HepG2 (cell line): ENCODE measurements around the gene MIS18A. TPM values are rescaled to one million over a fixed set of nuclear protein-coding genes. Genes with fewer than 3 reads are reported as not detected.

ENCODE experiments used
- ASH2L ChIP-seq: fragments of 300-600, 200-600 bp; sonication (generic); IDR thresholded peaks from 2 replicates; pipeline ENCODE4 v1.7.0; 2017; ENCODE audit warnings: low read depth, mild to moderate bottlenecking, moderate library complexity, mixed read lengths, low read length; ENCODE audit not compliant: insufficient read length
- ATF6 ChIP-seq: sonication (generic); formaldehyde crosslinking; conservative IDR thresholded peaks from 2 replicates; pipeline ENCODE4 v1.4.0; 2020; ENCODE audit warnings: missing genetic modification reagents
- BORCS8-MEF2B ChIP-seq: sonication (generic); formaldehyde crosslinking; IDR thresholded peaks from 2 replicates; pipeline ENCODE4 v1.8.0; 2022; ENCODE audit warnings: mild to moderate bottlenecking, missing genetic modification reagents
- CREB1 ChIP-seq, 2 experiments: fragments of 450-650 bp in 1 of 2; IDR thresholded peaks; 2 replicates each; pipeline ENCODE4 v1.6.1; 2016 to 2017; ENCODE audit warnings: control low read depth in 1 of 2, mild to moderate bottlenecking in 1 of 2, missing compliant biosample characterization in 1 of 2, missing genetic modification characterization in 1 of 2
- FOXA1 ChIP-seq, 2 experiments: fragments of 450-650 bp in 1 of 2; sonication (generic) in 1 of 2; formaldehyde crosslinking in 1 of 2; IDR thresholded peaks; 2 replicates each; pipeline versions ENCODE4 v1.4.0 to v1.6.1; 2016 to 2020; ENCODE audit warnings: missing genetic modification reagents in 1 of 2
- HES4 ChIP-seq: sonication (generic); formaldehyde crosslinking; IDR thresholded peaks from 2 replicates; pipeline ENCODE4 v1.9.0; 2021; ENCODE audit warnings: mild to moderate bottlenecking, missing genetic modification reagents, borderline replicate concordance
- HMGXB4 ChIP-seq, 2 experiments: sonication (generic) in 1 of 2; formaldehyde crosslinking in 1 of 2; IDR thresholded peaks; 2 replicates each; pipeline versions ENCODE4 v1.4.0 to v1.6.1; 2018 to 2020; ENCODE audit warnings: missing genetic modification reagents in 2 of 2, borderline replicate concordance in 1 of 2, low read depth in 1 of 2, mild to moderate bottlenecking in 1 of 2, missing biosample characterization in 1 of 2
- HOMEZ ChIP-seq: IDR thresholded peaks from 2 replicates; pipeline ENCODE4 v1.6.1; 2016; ENCODE audit warnings: low read depth
- JUN ChIP-seq: sonication (generic); formaldehyde crosslinking; IDR thresholded peaks from 2 replicates; pipeline ENCODE4 v1.4.0; 2020; ENCODE audit warnings: mild to moderate bottlenecking, missing genetic modification reagents
- MEIS2 ChIP-seq: sonication (generic); formaldehyde crosslinking; IDR thresholded peaks from 2 replicates; pipeline ENCODE4 v1.9.0; 2021; ENCODE audit warnings: mild to moderate bottlenecking, missing genetic modification reagents
- MLLT10 ChIP-seq: sonication (generic); formaldehyde crosslinking; IDR thresholded peaks from 2 replicates; pipeline ENCODE4 v1.4.0; 2020; ENCODE audit warnings: missing genetic modification reagents
- NFE2L1 ChIP-seq: sonication (generic); formaldehyde crosslinking; IDR thresholded peaks from 2 replicates; pipeline ENCODE4 v1.4.0; 2020; ENCODE audit warnings: missing genetic modification reagents, mild to moderate bottlenecking, borderline replicate concordance
- NFIC ChIP-seq: IDR thresholded peaks from 2 replicates; pipeline ENCODE4 v1.6.1; 2012; ENCODE audit warnings: mild to moderate bottlenecking, low read length, inconsistent platforms
- NFRKB ChIP-seq: fragments of 450-650 bp; IDR thresholded peaks from 2 replicates; pipeline ENCODE4 v1.6.1; 2017
- NR2C2 ChIP-seq: sonication (generic); formaldehyde crosslinking; IDR thresholded peaks from 2 replicates; pipeline ENCODE4 v1.4.0; 2020; ENCODE audit warnings: missing genetic modification reagents, mild to moderate bottlenecking, moderate library complexity, borderline replicate concordance
- SMAD3 ChIP-seq: sonication (generic); formaldehyde crosslinking; IDR thresholded peaks from 2 replicates; pipeline ENCODE4 v1.4.0; 2020; ENCODE audit warnings: missing genetic modification reagents
- SP4 ChIP-seq: sonication (generic); formaldehyde crosslinking; IDR thresholded peaks from 2 replicates; pipeline ENCODE4 v1.8.1; 2023; ENCODE audit warnings: mild to moderate bottlenecking, missing genetic modification reagents
- SRY ChIP-seq: sonication (generic); formaldehyde crosslinking; IDR thresholded peaks from 2 replicates; pipeline ENCODE4 v1.8.0; 2022; ENCODE audit warnings: mild to moderate bottlenecking, missing genetic modification reagents
- U2AF2 ChIP-seq: fragments of 200-400 bp; formaldehyde crosslinking; IDR thresholded peaks from 2 replicates; pipeline ENCODE4 v1.6.1; 2017; ENCODE audit warnings: low read depth, mild to moderate bottlenecking, low read length
- ZNF260 ChIP-seq: sonication (generic); formaldehyde crosslinking; IDR thresholded peaks from 2 replicates; pipeline ENCODE4 v1.4.0; 2020; ENCODE audit warnings: missing genetic modification reagents, low read depth, mild to moderate bottlenecking, borderline replicate concordance
- ZNF691 ChIP-seq: sonication (generic); formaldehyde crosslinking; IDR thresholded peaks from 2 replicates; pipeline ENCODE4 v1.4.0; 2020; ENCODE audit warnings: missing genetic modification reagents, low read depth, mild to moderate bottlenecking, borderline replicate concordance
- ZNF780A ChIP-seq: sonication (generic); formaldehyde crosslinking; IDR thresholded peaks from 2 replicates; pipeline ENCODE4 v1.8.0; 2022; ENCODE audit warnings: mild to moderate bottlenecking, missing genetic modification reagents, moderate library complexity
- polyA plus RNA-seq, 8 experiments: library from polyadenylated mRNA; depleted of rRNA in 3 of 8; stranded (reverse) in 7 of 8; unstranded in 1 of 8; fragments of >200 nt; fragmentation: Illumina TruSeq in 4 of 8; extraction: Trizol in 4 of 8; gene quantifications; 2 replicates each; pipeline versions ENCODE4 v1.2.1 to v1.2.3, GENCODE V29; 2011 to 2016; ENCODE audit warnings: low read depth in 4 of 8, missing spikeins in 1 of 8, mixed read lengths in 1 of 8; ENCODE audit not compliant: insufficient read depth in 1 of 8
- total RNA-seq, 5 experiments: library from RNA; depleted of rRNA; stranded (reverse); fragments of >200 nt; fragmentation: Illumina TruSeq; extraction: Trizol; gene quantifications; 2 replicates each; pipeline ENCODE4 v1.2.3, GENCODE V29; 2016; ENCODE audit warnings: low read depth in 1 of 5

Gene MIS18A
- total and polyA plus RNA-seq, 2 of the 13 experiments (the other 11 are each of a cell fraction or from before 2014, with no cell fraction given) = 11.2 to 41.4 TPM

GRCh38 chr21:32278518-32279376 lies at the start of gene MIS18A (continued):
- TF ChIP-seq BORCS8-MEF2B (CRISPR knock-in tag) = peak; percentile 91
- TF ChIP-seq MLLT10 (CRISPR knock-in tag) = no peak
- TF ChIP-seq NFE2L1 = no peak
- TF ChIP-seq SP4 = peak; percentile 91
- no peak for TF ChIP-seq JUN (CRISPR knock-in tag)
- TF ChIP-seq FOXA1 (IDR thresholded peaks at IDR 0.05) = no peak
- no peak for TF ChIP-seq FOXA1 (CRISPR knock-in tag; IDR thresholded peaks at IDR 0.05)
- peak; percentile 63; the same call in 1 of the 2 replicates for TF ChIP-seq ZNF691 (CRISPR knock-in tag)
- peak; percentile 68; the same call in 1 of the 2 replicates for TF ChIP-seq MEIS2 (CRISPR knock-in tag)
- no peak; the same call in 1 of the 2 replicates for TF ChIP-seq SMAD3 (CRISPR knock-in tag)
- TF ChIP-seq NR2C2 (CRISPR knock-in tag) = no peak
- no peak for TF ChIP-seq HOMEZ (CRISPR knock-in tag)
- no peak for TF ChIP-seq SRY (CRISPR knock-in tag)
- TF ChIP-seq ASH2L = peak; percentile 85
- no peak for TF ChIP-seq ZNF260 (CRISPR knock-in tag)
- TF ChIP-seq U2AF2 = no peak
- TF ChIP-seq HES4 (CRISPR knock-in tag) = 0 out of 2 replicates have a peak, but pooled peaks have one; percentile 44
- TF ChIP-seq ATF6 (CRISPR knock-in tag) = no peak
- TF ChIP-seq NFRKB = no peak
- TF ChIP-seq CREB1 (IDR thresholded peaks at IDR 0.05) = peak; percentile 28; the same call in 1 of the 2 replicates
- TF ChIP-seq CREB1 (CRISPR knock-in tag; IDR thresholded peaks at IDR 0.05) = 0 out of 2 replicates have a peak, but pooled peaks have one; percentile 18
- peak; percentile 74; the same call in 1 of the 2 replicates for TF ChIP-seq ZNF780A
- no peak for TF ChIP-seq NFIC
- TF ChIP-seq HMGXB4 (CRISPR knock-in tag; IDR thresholded peaks at IDR 0.05; ENCODE audit: borderline replicate concordance in 1 of 2, low read depth in 1 of 2) = peak in 1 of 2 experiments; percentile 73; a peak in 1 of 4 replicates
